GM12878 (cell line): ENCODE results near the gene ATXN1L. TPM values are rescaled to one million over a fixed set of nuclear protein-coding genes. Genes with fewer than 3 reads are reported as not detected.

Source experiments
- CBX5 ChIP-seq: sonication (generic); IDR thresholded peaks from 2 replicates; pipeline ENCODE4 v1.6.1; 2016; ENCODE audit warnings: low read depth, moderate library complexity, mild to moderate bottlenecking, inconsistent platforms
- CREB1 ChIP-seq: IDR thresholded peaks from 2 replicates; pipeline ENCODE4 v1.6.1; 2012; ENCODE audit warnings: low read depth, mild to moderate bottlenecking, inconsistent platforms
- CREM ChIP-seq: IDR thresholded peaks from 2 replicates; pipeline ENCODE4 v1.6.1; 2014; ENCODE audit warnings: antibody characterized with exemption, low read depth
- DPF2 ChIP-seq: fragments of 450-650 bp; IDR thresholded peaks from 2 replicates; pipeline ENCODE4 v1.6.1; 2017; ENCODE audit warnings: mild to moderate bottlenecking
- EGR1 ChIP-seq, 2 experiments: IDR thresholded peaks; 1 replicate in 1 of 2; 2 replicates in 1 of 2; pipeline ENCODE4 v1.6.1; 2011 to 2012; ENCODE audit warnings: low read depth in 2 of 2, low read length in 2 of 2, borderline replicate concordance in 1 of 2, mild to moderate bottlenecking in 1 of 2, moderate library complexity in 1 of 2
- GABPA ChIP-seq: IDR thresholded peaks from 2 replicates; pipeline ENCODE4 v1.6.1; 2014; ENCODE audit warnings: antibody characterized with exemption, low read depth, mild to moderate bottlenecking, inconsistent platforms
- PML ChIP-seq: IDR thresholded peaks from 2 replicates; pipeline ENCODE4 v1.6.1; 2012; ENCODE audit warnings: low read length, inconsistent platforms
- WRNIP1 ChIP-seq: IDR thresholded peaks from 2 replicates; pipeline ENCODE4 v1.6.1; 2011; ENCODE audit warnings: low read depth, low read length, improper control_type of control experiment, borderline replicate concordance
- ZNF24 ChIP-seq: fragments of 450-650 bp; IDR thresholded peaks from 2 replicates; pipeline ENCODE4 v1.6.1; 2017; ENCODE audit warnings: antibody characterized with exemption, mild to moderate bottlenecking
- ZNF622 ChIP-seq: fragments of 450-650 bp; IDR thresholded peaks from 2 replicates; pipeline ENCODE4 v1.6.1; 2017; ENCODE audit warnings: mild to moderate bottlenecking, inconsistent platforms
- ZSCAN29 ChIP-seq: fragments of 450-650 bp; IDR thresholded peaks from 2 replicates; pipeline ENCODE4 v1.6.1; 2017; ENCODE audit warnings: mild to moderate bottlenecking, moderate library complexity
- polyA plus RNA-seq, 11 experiments: library from polyadenylated mRNA; depleted of rRNA in 4 of 11; unstranded in 6 of 11; stranded (reverse) in 5 of 11; fragments of >200 nt; fragmentation: Nextera tagmentation in 4 of 11; fragmentation: Illumina TruSeq in 1 of 11; extraction: Ambion mirVana in 4 of 11; extraction: Trizol in 1 of 11; gene quantifications; 1 replicate in 1 of 11; 2 replicates in 10 of 11; pipeline versions ENCODE4 v1.2.1 to v1.2.3, GENCODE V29; 2011 to 2016; ENCODE audit warnings: inconsistent platforms in 2 of 11, missing spikeins in 2 of 11, low read depth in 1 of 11
- total RNA-seq, 4 experiments: library from RNA; depleted of rRNA in 3 of 4; stranded (reverse); fragments of >200 nt in 3 of 4; fragmentation: Illumina TruSeq in 1 of 4; extraction: Trizol in 1 of 4; gene quantifications; 2 replicates each; pipeline versions ENCODE4 v1.2.1 to v1.2.3, GENCODE V29; 2013 to 2021
- TF ChIP-seq, protein P1 (sequence below): fragments of 450-650 bp; IDR thresholded peaks from 2 replicates; pipeline ENCODE4 v1.6.1; 2016; ENCODE audit warnings: mild to moderate bottlenecking

Gene ATXN1L
- total and polyA plus RNA-seq, 10 of the 15 experiments (the other 5 are each of a cell fraction or from before 2014, with no cell fraction given): 1.8 to 14.6 (median 9.2) TPM

GRCh38 chr16:71883849-71884638 lies 38.3 kb downstream of the ATXN1L start, which contains the start of gene ZNF821 (continued):
- 0 out of 2 replicates have a peak, but pooled peaks have one; percentile 29 for TF ChIP-seq ZNF24
- TF ChIP-seq WRNIP1: no peak
- no peak for TF ChIP-seq ZNF622
- no peak for TF ChIP-seq GABPA
- no peak for TF ChIP-seq CBX5
- peak in 1 of 2 experiments; percentile 53; a peak in 1 of 3 replicates for TF ChIP-seq EGR1 (IDR thresholded peaks at IDR 0.05; ENCODE audit: borderline replicate concordance in 1 of 2, low read depth in 2 of 2, low read length in 2 of 2)
- 0 out of 2 replicates have a peak, but pooled peaks have one; percentile 9 for TF ChIP-seq ZSCAN29
- no peak; the same call in none of the 2 replicates for TF ChIP-seq DPF2
- no peak for TF ChIP-seq CREB1
- no peak for TF ChIP-seq CREM
- TF ChIP-seq, protein P1, sequence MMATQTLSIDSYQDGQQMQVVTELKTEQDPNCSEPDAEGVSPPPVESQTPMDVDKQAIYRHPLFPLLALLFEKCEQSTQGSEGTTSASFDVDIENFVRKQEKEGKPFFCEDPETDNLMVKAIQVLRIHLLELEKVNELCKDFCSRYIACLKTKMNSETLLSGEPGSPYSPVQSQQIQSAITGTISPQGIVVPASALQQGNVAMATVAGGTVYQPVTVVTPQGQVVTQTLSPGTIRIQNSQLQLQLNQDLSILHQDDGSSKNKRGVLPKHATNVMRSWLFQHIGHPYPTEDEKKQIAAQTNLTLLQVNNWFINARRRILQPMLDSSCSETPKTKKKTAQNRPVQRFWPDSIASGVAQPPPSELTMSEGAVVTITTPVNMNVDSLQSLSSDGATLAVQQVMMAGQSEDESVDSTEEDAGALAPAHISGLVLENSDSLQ: 0 out of 2 replicates have a peak, but pooled peaks have one; percentile 21
- TF ChIP-seq PML: no peak
